HCT116 (cell line): ENCODE results near the gene CECR2. TPM values are rescaled to one million over a fixed set of nuclear protein-coding genes. Genes with fewer than 3 reads are reported as not detected.

ENCODE experiments used
- ATAC-seq: fragments of 200-7000 bp; cut with Tn5 transposase; 2 replicates; pipeline ENCODE4 v1.9.1; 2020; ENCODE audit warnings: mild to moderate bottlenecking, moderate library complexity
- BruUV-seq: library from RNA; stranded (reverse); fragments of 400-500 nt; replicated peaks from 2 replicates; lab custom pipeline; 2021; lab: Mats Ljungman, UMichigan
- CTCF ChIA-PET: fragments of 300-600 bp; sonication (Branson Sonifier 250); formaldehyde crosslinking; loops from one replicate; lab custom pipeline; 2021; ENCODE audit warnings: antibody characterized with exemption; lab: Charles Lee
- POLR2A ChIA-PET: fragments of 300-600, 350-600 bp; sonication (Branson Sonifier 250); formaldehyde crosslinking; loops from one replicate; lab custom pipeline; 2021; ENCODE audit warnings: antibody characterized with exemption; lab: Charles Lee
- RAD21 ChIA-PET, 2 experiments: fragments of 300-600 bp; sonication (Branson Sonifier 250); formaldehyde crosslinking; loops; one replicate each; lab custom pipeline; 2023; ENCODE audit warnings: low total read pairs in 2 of 2; ENCODE audit not compliant: uncharacterized antibody in 2 of 2, unreplicated experiment in 2 of 2, low non-redundant PET in 1 of 2; lab: Charles Lee
- DNase-seq: peaks from one replicate; pipeline ENCODE4 v3.0.0-alpha.2; 2010; ENCODE audit warnings: low read depth, low spot score
- H2AFZ ChIP-seq: fragments of 200-600 bp; shearing (Covaris generic), sonication (generic); 2 replicates; pipeline ENCODE4 v1.6.1; 2017; ENCODE audit warnings: low read depth, mixed run types, mixed read lengths, antibody characterized with exemption, low read length; ENCODE audit not compliant: poor library complexity, severe bottlenecking
- H3K27ac ChIP-seq: 2 replicates; pipeline ENCODE4 v1.5.1; 2012; ENCODE audit warnings: low read depth, low read length
- H3K27me3 ChIP-seq: fragments of 200-600 bp; sonication (generic); 2 replicates; pipeline ENCODE4 v1.6.1; 2016; ENCODE audit warnings: mixed run types, low read length, mixed read lengths; ENCODE audit not compliant: insufficient read depth
- H3K36me3 ChIP-seq, 2 experiments: fragments of 200-500 bp in 1 of 2; fragments of 200-600 bp in 1 of 2; sonication (Bioruptor generic) in 1 of 2; sonication (generic) in 1 of 2; 2 replicates each; pipeline versions ENCODE4 v1.5.1 to v1.6.1; 2014 to 2016; ENCODE audit warnings: low read length in 2 of 2, inconsistent platforms in 1 of 2, mixed read lengths in 1 of 2, mixed run types in 1 of 2; ENCODE audit not compliant: insufficient read depth in 2 of 2, control insufficient read depth in 1 of 2
- H3K4me1 ChIP-seq, 2 experiments: fragments of 200-600 bp in 1 of 2; sonication (generic) in 1 of 2; 2 replicates each; pipeline versions ENCODE4 v1.5.1 to v1.6.1; 2012 to 2017; ENCODE audit warnings: low read length in 2 of 2, inconsistent platforms in 1 of 2, mild to moderate bottlenecking in 1 of 2, mixed read lengths in 1 of 2, mixed run types in 1 of 2, moderate library complexity in 1 of 2; ENCODE audit not compliant: insufficient read depth in 2 of 2, control insufficient read depth in 1 of 2
- H3K4me2 ChIP-seq: fragments of 200-600 bp; sonication (generic); 2 replicates; pipeline ENCODE4 v1.6.1; 2017; ENCODE audit warnings: mixed run types, low read length, mixed read lengths
- H3K4me3 ChIP-seq, 2 experiments: fragments of 200-600 bp in 1 of 2; sonication (generic) in 1 of 2; replicated peaks in 1 of 2; 2 replicates each; pipeline ENCODE4 v1.5.1; 2011 to 2016; ENCODE audit warnings: low read length in 2 of 2, control low read depth in 1 of 2, low read depth in 1 of 2, mild to moderate bottlenecking in 1 of 2, mixed read lengths in 1 of 2, mixed run types in 1 of 2
- H3K79me2 ChIP-seq: fragments of 200-600 bp; sonication (generic); 2 replicates; pipeline ENCODE4 v1.6.1; 2017; ENCODE audit warnings: mild to moderate bottlenecking, mixed run types, low read length, moderate library complexity, mixed read lengths; ENCODE audit not compliant: insufficient read depth
- H3K9ac ChIP-seq: fragments of 200-600 bp; sonication (generic); 2 replicates; pipeline ENCODE4 v1.6.1; 2016; ENCODE audit warnings: low read length, mixed read lengths
- H3K9me2 ChIP-seq: fragments of 200-600 bp; sonication (generic), shearing (Covaris generic); 2 replicates; pipeline ENCODE4 v1.6.1; 2017; ENCODE audit warnings: mixed run types, mild to moderate bottlenecking, moderate library complexity; ENCODE audit not compliant: insufficient read depth
- H3K9me3 ChIP-seq, 2 experiments: fragments of 200-500 bp in 1 of 2; fragments of 200-600 bp in 1 of 2; sonication (Bioruptor generic) in 1 of 2; sonication (generic) in 1 of 2; 2 replicates each; pipeline ENCODE4 v1.6.1; 2014 to 2017; ENCODE audit warnings: low read length in 2 of 2, mixed read lengths in 2 of 2, inconsistent platforms in 1 of 2, low read depth in 1 of 2, mild to moderate bottlenecking in 1 of 2, mixed run types in 1 of 2, moderate library complexity in 1 of 2; ENCODE audit not compliant: control insufficient read depth in 1 of 2, insufficient read depth in 1 of 2
- H4K20me1 ChIP-seq: fragments of 200-600 bp; sonication (generic), shearing (Covaris generic); 2 replicates; pipeline ENCODE4 v1.6.1; 2017; ENCODE audit warnings: mixed run types, mild to moderate bottlenecking, moderate library complexity; ENCODE audit not compliant: insufficient read depth
- CTCF ChIP-seq, 3 experiments: fragments of 200-600 bp in 1 of 3; sonication (generic) in 1 of 3; IDR thresholded peaks in 2 of 3; conservative IDR thresholded peaks in 1 of 3; 2 replicates each; pipeline ENCODE4 v1.5.1; 2012 to 2017; ENCODE audit warnings: low read depth in 2 of 3, low read length in 2 of 3, antibody characterized with exemption in 1 of 3, borderline replicate concordance in 1 of 3, control low read depth in 1 of 3, mild to moderate bottlenecking in 1 of 3, mixed read lengths in 1 of 3, mixed run types in 1 of 3, moderate library complexity in 1 of 3; ENCODE audit not compliant: insufficient read depth in 1 of 3
- ELF1 ChIP-seq: IDR thresholded peaks from 2 replicates; pipeline ENCODE4 v1.6.1; 2012; ENCODE audit warnings: low read depth, borderline replicate concordance
- SRF ChIP-seq: IDR thresholded peaks from 2 replicates; pipeline ENCODE4 v1.6.1; 2012; ENCODE audit warnings: low read depth
- YY1 ChIP-seq: IDR thresholded peaks from 2 replicates; pipeline ENCODE4 v1.6.1; 2011; ENCODE audit warnings: low read length, low read depth, moderate library complexity, mild to moderate bottlenecking; ENCODE audit not compliant: insufficient replicate concordance; ENCODE audit errors: extremely low read depth
- intact Hi-C: fragments of 100-400 bp; cut with micrococcal nuclease; formaldehyde crosslinking; loops from 2 replicates; pipeline ENCODE4 v1.10.0; 2022
- total RNA-seq: library from RNA; stranded (reverse); gene quantifications from one replicate; pipeline ENCODE4 v1.2.1, GENCODE V29; 2021; ENCODE audit not compliant: unreplicated experiment

CECR2 gene
- total RNA-seq, 1 experiment from 2014 or later = 6.0 TPM

GRCh38 chr22:17334983-17335382 is 34.3 kb upstream of the CECR2 start:
- Histone ChIP-seq H3K79me2 (no peaks in the 10 kb centered on the region), H3K4me2 (no peak overlapping the region), H3K27me3 (no peaks in the 10 kb centered on the region), H3K4me1 (no peaks in the 10 kb centered on the region), H3K9me2 (no peaks in the 10 kb centered on the region), H4K20me1 (no peaks in the 10 kb centered on the region), H3K36me3 (no peaks in the 10 kb centered on the region), H3K27ac (no peak overlapping the region), H3K9ac (no peak overlapping the region), H3K9me3 (no peaks in the 10 kb centered on the region), H2AFZ (no peak overlapping the region), H3K4me3 (no peak overlapping the region)
- ATAC-seq = no peak
- ChIA-PET POLR2A (no interaction called here), RAD21 (no interaction called here), CTCF (no interaction called here)
- no TSS peak for BruUV-seq
- no peak for DNase-seq
- no peak for TF ChIP-seq CTCF (IDR thresholded peaks at IDR 0.05 in 2 of 3, conservative IDR thresholded peaks at IDR 0.05 in 1 of 3; ENCODE audit: borderline replicate concordance in 1 of 3, insufficient read depth in 1 of 3, low read depth in 2 of 3, low read length in 2 of 3)
- intact Hi-C loops = no loop called here

GRCh38 chr22:17336061-17336460 is 33.2 kb upstream of the CECR2 start:
- ChIA-PET CTCF (no interaction called here), POLR2A (no interaction called here), RAD21 (no interaction called here)
- no TSS peak for BruUV-seq
- no peak overlapping the region for H2AFZ ChIP-seq
- H3K27me3 ChIP-seq = no peaks in the 10 kb centered on the region
- H3K36me3 ChIP-seq = no peaks in the 10 kb centered on the region
- H3K9ac ChIP-seq = no peak overlapping the region
- no peak overlapping the region for H3K4me3 ChIP-seq
- no peak for ATAC-seq
- intact Hi-C loops = no loop called here
- no peaks in the 10 kb centered on the region for H3K9me3 ChIP-seq
- no peak overlapping the region for H3K27ac ChIP-seq
- no peaks in the 10 kb centered on the region for H4K20me1 ChIP-seq
- no peak overlapping the region for H3K4me2 ChIP-seq
- H3K9me2 ChIP-seq = no peaks in the 10 kb centered on the region
- DNase-seq = no peak
- no peaks in the 10 kb centered on the region for H3K79me2 ChIP-seq
- TF ChIP-seq YY1 (no peak), ELF1 (no peak), SRF (no peak)
- no peaks in the 10 kb centered on the region for H3K4me1 ChIP-seq
